Bronchial epithelial cell (primary cell): ENCODE results near the gene GOLGA8F. TPM values are rescaled to one million over a fixed set of nuclear protein-coding genes. Genes with fewer than 3 reads are reported as not detected.
"Not testable (repeated sequence)": the region's sequence is repeated elsewhere in the genome, so short reads cannot be mapped to it uniquely, and the experiment has no call there.

Source experiments
- DNase-seq: peaks from one replicate; pipeline ENCODE4 v3.0.0-alpha.2; 2010; ENCODE audit warnings: low read depth
- FAIRE-seq: peaks from 2 replicates; lab custom pipeline; 2011; peaks lifted over from hg19 to GRCh38; lab: Jason Lieb, UNC
- H3K27me3 ChIP-seq: 2 replicates; pipeline ENCODE4 v1.5.1; 2011; ENCODE audit warnings: low read length; ENCODE audit not compliant: control insufficient read depth, insufficient read depth
- H3K36me3 ChIP-seq: 2 replicates; pipeline ENCODE4 v1.5.1; 2011; ENCODE audit warnings: low read length; ENCODE audit not compliant: control insufficient read depth, insufficient read depth
- H3K4me3 ChIP-seq: 2 replicates; pipeline ENCODE4 v1.5.1; 2011; ENCODE audit warnings: mild to moderate bottlenecking, low read depth, low read length, control low read depth
- total RNA-seq: library from RNA; depleted of rRNA; stranded (reverse); fragments of >200 nt; gene quantifications from 2 replicates; pipeline ENCODE4 v1.2.1, GENCODE V29; 2014

The GOLGA8F gene, protein sequence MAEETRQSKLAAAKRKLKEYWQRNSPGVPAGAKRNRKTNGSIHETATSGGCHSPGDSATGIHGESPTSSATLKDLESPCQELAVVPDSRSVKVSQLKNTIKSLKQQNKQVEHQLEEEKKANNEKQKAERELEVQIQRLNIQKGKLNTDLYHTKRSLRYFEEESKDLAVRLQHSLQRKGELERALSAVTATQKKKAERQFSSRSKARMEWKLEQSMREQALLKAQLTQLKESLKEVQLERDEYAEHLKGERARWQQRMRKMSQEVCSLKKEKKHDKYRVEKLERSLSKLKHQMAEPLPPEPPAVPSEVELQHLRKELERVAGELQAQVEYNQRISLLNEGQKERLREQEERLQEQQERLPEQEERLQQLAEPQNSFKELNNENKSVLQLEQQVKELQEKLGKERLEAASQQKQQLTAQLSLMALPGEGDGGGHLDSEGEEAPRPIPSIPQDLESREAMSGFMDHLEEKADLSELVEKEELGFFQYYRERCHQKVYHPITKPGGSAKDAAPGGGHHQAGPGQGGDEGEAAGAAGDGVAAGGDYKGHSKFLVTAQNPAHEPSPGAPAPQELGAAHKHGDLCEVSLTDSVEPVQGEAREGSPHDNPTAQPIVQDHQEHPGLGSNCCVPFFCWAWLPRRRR
- total RNA-seq, result not detected in 2 replicates

DNA sequence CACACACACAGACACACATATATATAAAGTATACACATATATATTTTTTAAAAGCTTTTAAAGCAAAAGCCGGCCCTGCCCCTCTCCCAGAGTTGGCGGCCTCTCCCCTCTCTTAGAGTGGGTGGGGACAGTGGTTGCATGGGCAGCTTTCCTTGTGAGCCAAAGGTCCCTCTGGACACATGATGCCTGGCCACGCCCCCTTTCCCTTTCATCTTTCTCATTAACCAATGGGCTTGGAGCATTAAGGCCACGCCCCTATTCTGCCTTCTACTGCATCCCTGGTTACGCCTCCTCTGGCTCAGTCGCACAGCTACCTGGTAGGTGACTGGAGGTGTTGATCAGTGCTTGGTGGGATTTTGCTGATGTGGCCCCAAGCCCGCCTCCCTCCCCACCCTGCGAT is at the start of gene GOLGA8F:
GOLGA8F (plus strand) TSS at position 301 of the 400 bp plus-strand sequence; CDS start at position 399, 98 bp downstream.
- DNase-seq, FAIRE-seq, H3K4me3 ChIP-seq, H3K36me3 ChIP-seq, H3K27me3 ChIP-seq: not testable (repeated sequence)

DNA sequence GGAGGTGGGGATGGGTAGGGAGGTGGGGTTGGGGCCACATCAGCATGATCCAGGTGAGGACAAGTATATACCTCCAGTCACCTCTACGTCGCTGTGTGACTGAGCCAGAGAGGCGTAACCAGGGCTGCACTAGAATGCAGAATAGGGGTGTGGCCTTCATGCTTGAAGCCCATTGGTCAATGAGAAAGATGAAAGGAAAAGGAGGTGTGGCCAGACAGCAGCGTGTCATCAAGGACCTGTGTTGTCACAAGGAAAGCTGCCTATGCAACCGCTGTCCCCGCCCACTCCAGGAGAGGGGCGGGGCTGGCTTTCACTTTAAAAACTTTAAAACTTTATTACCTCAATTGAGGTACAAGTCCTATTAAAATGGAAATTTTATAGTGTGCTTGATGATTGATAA is 20.5 kb upstream of the GOLGA8F start, which contains the start of gene GOLGA6L24:
GOLGA6L24 (minus strand) TSS at position 101 of the 400 bp plus-strand sequence; CDS start at position 40, 61 bp downstream.
- H3K4me3 ChIP-seq, DNase-seq, H3K27me3 ChIP-seq, H3K36me3 ChIP-seq, FAIRE-seq: not testable (repeated sequence)

DNA sequence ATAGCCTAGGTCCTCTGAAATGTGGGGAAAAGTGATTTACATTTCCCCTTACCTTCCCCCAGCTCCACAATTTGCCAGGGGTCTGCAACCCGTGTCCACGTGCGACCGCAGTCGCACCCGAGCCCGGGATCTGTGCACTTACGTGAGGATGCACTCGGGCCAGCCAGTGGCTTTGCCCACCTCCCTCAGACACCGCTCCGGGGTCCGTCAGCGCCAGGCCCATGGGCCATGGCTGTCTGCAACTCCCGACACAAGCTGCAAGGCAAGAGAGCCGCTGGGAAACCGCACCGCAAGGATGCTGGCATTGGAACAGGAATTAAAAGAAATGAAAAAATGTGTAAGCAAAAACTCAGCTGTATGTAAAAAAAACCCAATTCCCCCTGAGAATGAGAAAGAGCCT is 13.0 kb upstream of the GOLGA8F start:
- not testable (repeated sequence) for DNase-seq, H3K36me3 ChIP-seq, H3K27me3 ChIP-seq, FAIRE-seq, H3K4me3 ChIP-seq

DNA sequence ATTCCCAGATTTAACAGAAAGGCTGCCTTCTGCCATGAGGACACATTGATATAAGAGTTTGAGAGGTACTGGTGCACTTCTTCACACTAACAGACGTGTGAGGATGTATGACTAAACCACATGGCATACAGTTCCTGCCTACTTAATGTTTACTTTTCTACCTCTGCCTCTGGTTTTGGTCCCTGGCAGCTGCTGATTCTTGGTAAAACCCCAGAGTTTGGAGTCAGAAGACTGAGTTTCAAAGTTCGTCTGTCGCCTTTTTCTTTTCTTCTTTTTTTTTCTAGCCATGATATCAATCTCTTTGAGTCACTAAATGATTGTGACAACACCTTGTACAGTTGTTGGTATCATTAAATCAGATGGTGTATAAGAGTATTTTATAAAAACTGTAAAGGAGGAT is 1.6 kb downstream of the GOLGA8F start:
- H3K27me3 ChIP-seq, FAIRE-seq, H3K4me3 ChIP-seq, H3K36me3 ChIP-seq, DNase-seq: not testable (repeated sequence)

DNA sequence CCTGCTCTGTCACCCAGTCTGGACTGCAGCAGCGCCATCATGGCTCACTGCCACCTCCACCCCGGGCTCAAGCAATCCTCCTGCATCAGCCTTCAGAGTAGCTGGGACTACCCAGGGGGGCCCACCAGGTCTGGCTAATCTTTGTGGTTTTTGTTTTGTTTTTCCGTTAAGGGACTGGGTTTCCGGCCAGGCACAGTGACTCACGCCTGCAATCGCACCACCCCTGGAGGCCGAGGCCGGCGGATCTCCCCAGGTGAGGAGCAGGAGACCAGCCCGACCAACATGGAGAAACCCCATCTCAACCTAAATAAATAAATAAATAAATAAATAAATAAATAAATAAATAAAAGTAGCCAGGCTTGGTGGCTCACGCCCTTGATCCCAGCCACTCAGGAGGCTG is 17.6 kb downstream of the GOLGA8F start:
- H3K36me3 ChIP-seq, H3K27me3 ChIP-seq, H3K4me3 ChIP-seq, DNase-seq, FAIRE-seq: not testable (repeated sequence)

DNA sequence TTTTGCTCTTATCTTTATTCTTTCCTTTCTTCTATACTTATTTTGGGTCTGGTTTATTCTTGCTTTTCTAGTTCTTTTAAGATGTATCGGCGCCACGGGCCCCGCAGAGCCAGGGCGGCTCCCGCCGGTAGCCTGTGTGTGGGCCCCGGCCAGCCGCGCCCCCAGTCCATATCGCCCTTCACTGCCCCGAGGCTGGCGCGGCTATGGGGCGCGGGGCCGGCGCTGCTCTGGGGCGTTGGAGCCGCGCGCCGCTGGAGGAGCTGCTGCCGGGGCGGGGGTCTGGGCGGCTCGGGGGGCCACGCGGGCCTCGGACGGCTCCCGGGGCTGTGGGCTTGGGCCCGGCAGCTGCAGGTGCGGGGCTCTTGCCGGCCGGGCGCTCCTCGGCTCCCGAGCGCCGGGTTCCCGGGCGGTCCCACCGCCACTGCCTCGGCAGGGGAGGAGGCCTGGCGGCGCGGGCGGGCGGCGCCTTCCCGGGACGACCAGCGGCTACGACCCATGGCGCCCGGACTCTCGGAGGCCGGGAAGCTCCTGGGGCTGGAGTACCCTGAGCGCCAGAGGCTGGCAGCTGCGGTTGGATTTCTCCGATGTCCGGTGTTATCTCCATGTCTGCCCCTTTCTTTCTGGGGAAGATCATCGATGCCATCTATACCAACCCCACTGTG is 24.4 kb downstream of the GOLGA8F start:
- DNase-seq, H3K27me3 ChIP-seq, FAIRE-seq, H3K36me3 ChIP-seq, H3K4me3 ChIP-seq: not testable (repeated sequence)

DNA sequence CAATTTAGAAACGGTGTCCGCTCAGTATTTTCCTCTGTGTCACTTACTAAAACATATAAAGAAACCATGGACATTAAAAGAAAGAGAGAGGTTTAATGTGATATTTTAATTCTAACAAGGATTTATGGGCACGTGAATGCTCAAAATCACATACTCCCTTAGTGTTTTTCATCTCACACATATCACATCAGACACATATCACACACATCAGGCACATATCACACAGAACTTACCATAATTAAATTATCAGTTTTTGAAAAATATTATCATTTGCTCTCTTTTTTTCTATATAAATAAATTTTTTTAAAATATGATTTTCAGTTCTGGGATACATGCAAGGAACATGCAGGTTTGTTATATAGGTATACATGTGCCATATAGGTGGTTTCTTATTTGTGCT is 42.0 kb downstream of the GOLGA8F start:
- not testable (repeated sequence) for H3K4me3 ChIP-seq, H3K36me3 ChIP-seq, H3K27me3 ChIP-seq, FAIRE-seq
- DNase-seq, result peak; percentile 0

DNA sequence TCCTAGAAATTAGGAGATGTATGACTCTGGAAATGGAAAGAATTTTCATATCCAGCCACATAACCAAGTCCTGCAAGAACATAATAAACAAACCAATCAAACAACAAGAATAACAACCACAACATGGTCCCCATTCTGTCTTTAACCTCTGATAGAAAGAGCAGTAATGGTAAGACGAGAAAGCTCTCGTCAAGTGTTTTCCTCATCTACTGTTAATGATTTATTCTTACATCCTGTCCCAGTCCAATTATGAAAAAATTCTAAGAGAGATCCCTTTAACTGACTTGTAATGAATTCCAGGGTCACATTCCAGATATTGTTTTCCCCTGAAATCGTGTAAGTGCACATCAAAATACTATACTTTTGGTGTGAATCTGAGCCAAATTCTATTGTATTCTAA is 57.1 kb downstream of the GOLGA8F start:
- H3K27me3 ChIP-seq, FAIRE-seq, DNase-seq, H3K4me3 ChIP-seq, H3K36me3 ChIP-seq: not testable (repeated sequence)

Other genes starting within 250 kb of the GOLGA8F start
- gene HERC2, start 56.5 kb upstream of the GOLGA8F start, total RNA-seq, result 22.6 and 29.2 TPM in 2 replicates
- gene GOLGA6L24, start 20.6 kb upstream of the GOLGA8F start, total RNA-seq, result not detected in 2 replicates
- not detected in 2 replicates for gene GOLGA8G, start 154.3 kb downstream of the GOLGA8F start, total RNA-seq
- not detected in 2 replicates for gene GOLGA6L25, start 174.9 kb downstream of the GOLGA8F start, total RNA-seq